Gastroesophageal sphincter (tissue), 3 donors: ENCODE measurements around the gene TFAP2D.

Experiments
- CTCF ChIP-seq, 4 experiments: fragments of 200-600 bp in 2 of 4; fragments of 450-650 bp in 2 of 4; sonication (generic) in 1 of 4; IDR thresholded peaks; one replicate each; pipeline ENCODE4 v1.5.1; 2017 to 2019; ENCODE audit warnings: antibody characterized with exemption in 4 of 4, mild to moderate bottlenecking in 2 of 4, moderate library complexity in 2 of 4
- EP300 ChIP-seq: sonication (generic); formaldehyde crosslinking; IDR thresholded peaks from one replicate; pipeline ENCODE4 v1.6.1; 2017; ENCODE audit warnings: antibody characterized with exemption, mild to moderate bottlenecking
- POLR2A ChIP-seq, 2 donors: fragments of 450-650 bp; IDR thresholded peaks; one replicate each; pipeline ENCODE4 v1.6.1; 2017; ENCODE audit warnings: antibody characterized with exemption in 2 of 2, mild to moderate bottlenecking in 2 of 2, moderate library complexity in 1 of 2
- POLR2AphosphoS5 ChIP-seq: sonication (generic); formaldehyde crosslinking; IDR thresholded peaks from one replicate; pipeline ENCODE4 v1.6.1; 2017; ENCODE audit warnings: antibody characterized with exemption

- TF ChIP-seq POLR2A (IDR thresholded peaks at IDR 0.05) (no peak), POLR2AphosphoS5 (no peak), CTCF (IDR thresholded peaks at IDR 0.05) (no peak), EP300 (no peak)
These were observed 82.2 kb downstream of the TFAP2D start for GRCh38 chr6:50795574-50795973.
